H1 (cell line): ENCODE results near the gene CYTH1. TPM values are rescaled to one million over a fixed set of nuclear protein-coding genes. Genes with fewer than 3 reads are reported as not detected.

ENCODE experiments used
- GTF2F1 ChIP-seq: IDR thresholded peaks from 2 replicates; pipeline ENCODE4 v1.6.1; 2012; ENCODE audit warnings: low read depth, low read length, improper control_type of control experiment, borderline replicate concordance
- NRF1 ChIP-seq: IDR thresholded peaks from 2 replicates; pipeline ENCODE4 v1.6.1; 2011; ENCODE audit warnings: mild to moderate bottlenecking, low read depth, low read length, improper control_type of control experiment
- YY1 ChIP-seq: IDR thresholded peaks from 2 replicates; pipeline ENCODE4 v1.6.1; 2011; ENCODE audit warnings: low read depth, mild to moderate bottlenecking, low read length
- polyA plus RNA-seq, 7 experiments: library from polyadenylated mRNA; depleted of rRNA in 3 of 7; stranded (reverse) in 5 of 7; unstranded in 2 of 7; fragments of >200 nt in 5 of 7; fragments of 200-250 nt in 2 of 7; gene quantifications; 1 replicate in 5 of 7; 2 replicates in 1 of 7; 4 replicates in 1 of 7; pipeline versions ENCODE4 v1.2.1 to v1.2.3, GENCODE V29; 2011 to 2013; ENCODE audit warnings: missing spikeins in 2 of 7, mixed read lengths in 2 of 7
- total RNA-seq: library from RNA; stranded (reverse); fragmentation: NEBNext Ultra II Directional; extraction: Animal tissue kit (Norgen Biotek cat#: 25700); gene quantifications from 2 replicates; pipeline ENCODE4 v1.2.1, GENCODE V29; 2021
- TF ChIP-seq, protein P1 (sequence below): fragments of 300-600 bp; sonication (generic); IDR thresholded peaks from 2 replicates; pipeline ENCODE4 v1.7.1; 2012; ENCODE audit warnings: low read length, moderate library complexity, mild to moderate bottlenecking, inconsistent platforms; ENCODE audit not compliant: insufficient replicate concordance

The CYTH1 gene
- total and polyA plus RNA-seq, 2 of the 8 experiments (the other 6 are each of a cell fraction or from before 2014, with no cell fraction given), result 12.8 to 14.8 TPM

DNA sequence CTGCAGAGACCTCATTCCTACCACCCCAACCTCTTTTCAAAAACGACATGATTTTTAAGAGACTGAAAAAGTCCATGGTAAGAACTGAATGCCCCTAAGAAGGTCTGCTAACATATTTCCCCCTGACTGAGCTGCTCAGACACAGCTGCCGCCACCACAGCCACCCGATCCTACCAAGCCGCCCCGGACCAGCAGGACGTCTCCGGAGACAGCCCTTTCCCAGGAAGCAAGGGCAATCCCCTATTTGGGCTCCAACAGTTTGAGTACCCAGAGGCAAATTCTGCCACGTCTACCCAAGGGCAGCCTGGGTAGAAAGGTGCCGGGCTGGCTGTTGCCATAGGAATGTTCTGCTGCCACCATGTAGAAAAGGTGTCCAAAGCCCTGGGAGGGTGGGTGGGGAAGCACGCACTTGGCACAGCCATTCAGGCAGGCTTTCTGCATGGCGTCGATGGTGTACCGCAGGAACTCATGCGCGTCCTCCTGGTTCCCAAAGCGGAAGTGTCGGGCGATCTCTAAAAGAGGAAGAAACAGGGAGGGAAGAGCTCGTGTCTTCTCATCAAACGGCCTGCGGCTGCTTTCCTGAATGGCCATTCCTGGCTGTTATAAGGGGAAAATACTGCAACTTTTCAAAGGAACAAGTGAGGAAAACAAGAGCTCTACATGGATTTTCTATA lies 44.9 kb upstream of the CYTH1 start (continued):
- TF ChIP-seq, protein P1, sequence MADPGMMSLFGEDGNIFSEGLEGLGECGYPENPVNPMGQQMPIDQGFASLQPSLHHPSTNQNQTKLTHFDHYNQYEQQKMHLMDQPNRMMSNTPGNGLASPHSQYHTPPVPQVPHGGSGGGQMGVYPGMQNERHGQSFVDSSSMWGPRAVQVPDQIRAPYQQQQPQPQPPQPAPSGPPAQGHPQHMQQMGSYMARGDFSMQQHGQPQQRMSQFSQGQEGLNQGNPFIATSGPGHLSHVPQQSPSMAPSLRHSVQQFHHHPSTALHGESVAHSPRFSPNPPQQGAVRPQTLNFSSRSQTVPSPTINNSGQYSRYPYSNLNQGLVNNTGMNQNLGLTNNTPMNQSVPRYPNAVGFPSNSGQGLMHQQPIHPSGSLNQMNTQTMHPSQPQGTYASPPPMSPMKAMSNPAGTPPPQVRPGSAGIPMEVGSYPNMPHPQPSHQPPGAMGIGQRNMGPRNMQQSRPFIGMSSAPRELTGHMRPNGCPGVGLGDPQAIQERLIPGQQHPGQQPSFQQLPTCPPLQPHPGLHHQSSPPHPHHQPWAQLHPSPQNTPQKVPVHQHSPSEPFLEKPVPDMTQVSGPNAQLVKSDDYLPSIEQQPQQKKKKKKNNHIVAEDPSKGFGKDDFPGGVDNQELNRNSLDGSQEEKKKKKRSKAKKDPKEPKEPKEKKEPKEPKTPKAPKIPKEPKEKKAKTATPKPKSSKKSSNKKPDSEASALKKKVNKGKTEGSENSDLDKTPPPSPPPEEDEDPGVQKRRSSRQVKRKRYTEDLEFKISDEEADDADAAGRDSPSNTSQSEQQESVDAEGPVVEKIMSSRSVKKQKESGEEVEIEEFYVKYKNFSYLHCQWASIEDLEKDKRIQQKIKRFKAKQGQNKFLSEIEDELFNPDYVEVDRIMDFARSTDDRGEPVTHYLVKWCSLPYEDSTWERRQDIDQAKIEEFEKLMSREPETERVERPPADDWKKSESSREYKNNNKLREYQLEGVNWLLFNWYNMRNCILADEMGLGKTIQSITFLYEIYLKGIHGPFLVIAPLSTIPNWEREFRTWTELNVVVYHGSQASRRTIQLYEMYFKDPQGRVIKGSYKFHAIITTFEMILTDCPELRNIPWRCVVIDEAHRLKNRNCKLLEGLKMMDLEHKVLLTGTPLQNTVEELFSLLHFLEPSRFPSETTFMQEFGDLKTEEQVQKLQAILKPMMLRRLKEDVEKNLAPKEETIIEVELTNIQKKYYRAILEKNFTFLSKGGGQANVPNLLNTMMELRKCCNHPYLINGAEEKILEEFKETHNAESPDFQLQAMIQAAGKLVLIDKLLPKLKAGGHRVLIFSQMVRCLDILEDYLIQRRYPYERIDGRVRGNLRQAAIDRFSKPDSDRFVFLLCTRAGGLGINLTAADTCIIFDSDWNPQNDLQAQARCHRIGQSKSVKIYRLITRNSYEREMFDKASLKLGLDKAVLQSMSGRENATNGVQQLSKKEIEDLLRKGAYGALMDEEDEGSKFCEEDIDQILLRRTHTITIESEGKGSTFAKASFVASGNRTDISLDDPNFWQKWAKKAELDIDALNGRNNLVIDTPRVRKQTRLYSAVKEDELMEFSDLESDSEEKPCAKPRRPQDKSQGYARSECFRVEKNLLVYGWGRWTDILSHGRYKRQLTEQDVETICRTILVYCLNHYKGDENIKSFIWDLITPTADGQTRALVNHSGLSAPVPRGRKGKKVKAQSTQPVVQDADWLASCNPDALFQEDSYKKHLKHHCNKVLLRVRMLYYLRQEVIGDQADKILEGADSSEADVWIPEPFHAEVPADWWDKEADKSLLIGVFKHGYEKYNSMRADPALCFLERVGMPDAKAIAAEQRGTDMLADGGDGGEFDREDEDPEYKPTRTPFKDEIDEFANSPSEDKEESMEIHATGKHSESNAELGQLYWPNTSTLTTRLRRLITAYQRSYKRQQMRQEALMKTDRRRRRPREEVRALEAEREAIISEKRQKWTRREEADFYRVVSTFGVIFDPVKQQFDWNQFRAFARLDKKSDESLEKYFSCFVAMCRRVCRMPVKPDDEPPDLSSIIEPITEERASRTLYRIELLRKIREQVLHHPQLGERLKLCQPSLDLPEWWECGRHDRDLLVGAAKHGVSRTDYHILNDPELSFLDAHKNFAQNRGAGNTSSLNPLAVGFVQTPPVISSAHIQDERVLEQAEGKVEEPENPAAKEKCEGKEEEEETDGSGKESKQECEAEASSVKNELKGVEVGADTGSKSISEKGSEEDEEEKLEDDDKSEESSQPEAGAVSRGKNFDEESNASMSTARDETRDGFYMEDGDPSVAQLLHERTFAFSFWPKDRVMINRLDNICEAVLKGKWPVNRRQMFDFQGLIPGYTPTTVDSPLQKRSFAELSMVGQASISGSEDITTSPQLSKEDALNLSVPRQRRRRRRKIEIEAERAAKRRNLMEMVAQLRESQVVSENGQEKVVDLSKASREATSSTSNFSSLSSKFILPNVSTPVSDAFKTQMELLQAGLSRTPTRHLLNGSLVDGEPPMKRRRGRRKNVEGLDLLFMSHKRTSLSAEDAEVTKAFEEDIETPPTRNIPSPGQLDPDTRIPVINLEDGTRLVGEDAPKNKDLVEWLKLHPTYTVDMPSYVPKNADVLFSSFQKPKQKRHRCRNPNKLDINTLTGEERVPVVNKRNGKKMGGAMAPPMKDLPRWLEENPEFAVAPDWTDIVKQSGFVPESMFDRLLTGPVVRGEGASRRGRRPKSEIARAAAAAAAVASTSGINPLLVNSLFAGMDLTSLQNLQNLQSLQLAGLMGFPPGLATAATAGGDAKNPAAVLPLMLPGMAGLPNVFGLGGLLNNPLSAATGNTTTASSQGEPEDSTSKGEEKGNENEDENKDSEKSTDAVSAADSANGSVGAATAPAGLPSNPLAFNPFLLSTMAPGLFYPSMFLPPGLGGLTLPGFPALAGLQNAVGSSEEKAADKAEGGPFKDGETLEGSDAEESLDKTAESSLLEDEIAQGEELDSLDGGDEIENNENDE, result no peak
- TF ChIP-seq NRF1, result no peak
- no peak for TF ChIP-seq YY1
- TF ChIP-seq GTF2F1, result no peak
